ENCODE data around the gene FREM2.

GRCh38 chr13:38921081-38921480, 234.2 kb downstream of the FREM2 start:
- TF ChIP-seq POLR2A (IDR thresholded peaks at IDR 0.05; ENCODE audit: low read depth, low read length) (no peak), SPI1 (IDR thresholded peaks at IDR 0.05; ENCODE audit: low read depth, low read length) (no peak)
